ENCODE data around the gene UGGT2.
"Not testable (repeated sequence)": the region's sequence is repeated elsewhere in the genome, so short reads cannot be mapped to it uniquely, and the experiment has no call there.

Gene UGGT2

DNA sequence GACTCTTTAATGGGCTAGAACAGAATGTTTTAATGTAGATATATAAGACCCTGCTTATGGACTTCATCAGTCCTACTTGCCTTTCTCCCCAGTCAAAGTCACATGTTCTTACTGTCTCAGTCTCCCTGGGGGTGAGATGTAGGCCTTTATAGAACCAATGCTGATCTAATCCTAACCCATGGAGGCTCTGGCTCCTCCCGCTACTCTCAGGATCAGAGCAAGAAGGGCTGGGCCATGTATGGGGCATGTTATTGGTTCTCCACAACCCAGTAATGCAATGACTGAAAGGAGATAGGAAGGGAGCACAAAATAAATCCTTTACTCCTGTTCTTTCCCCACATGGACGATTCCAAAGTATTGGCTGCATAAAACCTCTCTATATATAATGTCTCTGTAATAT is 82.3 kb downstream of the UGGT2 start:
- no peak for DNase-seq

DNA sequence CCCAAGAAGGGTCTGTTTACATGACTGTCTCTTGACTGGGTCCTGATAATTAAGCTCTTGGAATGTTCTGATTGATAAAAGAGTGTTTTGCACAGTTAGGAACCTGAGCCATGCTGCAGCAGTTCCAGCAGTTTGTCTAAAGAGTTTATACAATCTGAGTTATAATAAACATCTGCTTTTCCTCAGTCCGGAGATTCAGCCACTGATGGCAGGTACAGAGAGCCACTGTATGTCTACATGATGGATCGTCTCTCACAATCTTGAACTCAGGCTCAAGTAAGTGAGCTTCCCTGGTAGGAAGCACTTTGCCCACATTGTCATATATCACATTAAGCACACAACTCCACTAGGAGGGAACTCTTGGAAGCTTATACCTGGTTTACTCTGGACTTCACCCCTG is 84.3 kb downstream of the UGGT2 start:
- no peak for DNase-seq

DNA sequence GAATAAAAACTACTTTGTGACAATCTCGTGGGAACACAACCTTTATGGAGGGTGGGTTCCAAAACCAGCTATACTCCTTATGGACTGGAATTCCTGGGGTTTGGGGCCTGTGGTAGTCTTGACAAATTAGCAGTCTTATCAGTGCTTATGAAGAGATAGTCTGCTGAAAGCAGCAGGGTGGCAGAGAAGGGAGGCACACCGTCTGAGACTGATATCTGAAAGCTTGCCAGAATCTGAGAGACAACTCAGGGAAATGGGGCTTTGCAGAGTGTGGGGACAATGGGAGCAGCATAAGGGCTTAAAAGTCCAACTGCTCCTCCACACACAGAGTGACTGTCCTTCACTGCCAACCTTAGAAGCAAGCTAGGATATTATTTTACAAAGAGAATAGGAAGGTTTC is 95.9 kb downstream of the UGGT2 start:
- no peak for DNase-seq

DNA sequence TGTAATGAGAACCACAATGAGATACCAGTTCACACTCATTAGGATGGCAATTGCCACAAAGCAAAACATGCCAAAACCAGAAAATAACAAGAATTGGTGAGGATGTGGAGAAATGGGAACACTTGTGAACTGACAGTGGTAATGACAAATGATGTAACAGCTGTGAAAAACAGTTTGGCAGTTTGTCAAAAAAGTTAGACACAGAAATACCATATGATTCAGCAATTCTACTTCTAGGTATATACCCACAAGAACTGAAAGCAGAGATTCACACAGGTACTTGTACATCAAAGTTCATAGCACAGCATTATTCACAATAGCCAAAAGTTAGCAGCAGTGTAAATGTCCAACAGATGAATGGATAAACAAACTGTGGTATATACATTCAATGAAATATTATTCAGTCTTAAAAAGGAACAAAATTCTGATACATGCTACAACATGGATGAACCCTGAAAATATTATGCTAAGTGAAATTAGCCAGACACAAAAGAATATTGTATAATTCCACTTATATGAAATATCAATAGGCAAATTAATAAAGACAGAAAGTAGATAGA is 96.5 kb downstream of the UGGT2 start:
- no peak for DNase-seq

DNA sequence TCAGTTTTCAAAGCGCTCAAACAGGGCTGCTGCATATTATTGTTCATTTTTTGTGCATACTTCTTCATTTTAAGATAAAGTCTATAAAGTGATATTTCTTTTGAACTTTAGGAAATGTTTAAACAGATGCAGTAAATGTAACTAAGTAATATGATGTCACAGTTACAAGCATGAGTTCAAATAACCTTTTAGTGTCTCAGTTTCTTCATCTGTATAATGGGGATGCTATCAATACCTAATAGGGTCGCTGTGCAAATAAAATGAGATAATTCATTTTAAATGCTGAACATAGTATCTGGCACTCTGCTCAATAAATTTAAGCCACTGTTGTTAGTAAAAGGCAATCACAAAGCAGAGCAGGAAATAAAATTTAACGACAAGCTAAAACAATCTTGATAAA is 97.5 kb downstream of the UGGT2 start:
- DNase-seq, result no peak

DNA sequence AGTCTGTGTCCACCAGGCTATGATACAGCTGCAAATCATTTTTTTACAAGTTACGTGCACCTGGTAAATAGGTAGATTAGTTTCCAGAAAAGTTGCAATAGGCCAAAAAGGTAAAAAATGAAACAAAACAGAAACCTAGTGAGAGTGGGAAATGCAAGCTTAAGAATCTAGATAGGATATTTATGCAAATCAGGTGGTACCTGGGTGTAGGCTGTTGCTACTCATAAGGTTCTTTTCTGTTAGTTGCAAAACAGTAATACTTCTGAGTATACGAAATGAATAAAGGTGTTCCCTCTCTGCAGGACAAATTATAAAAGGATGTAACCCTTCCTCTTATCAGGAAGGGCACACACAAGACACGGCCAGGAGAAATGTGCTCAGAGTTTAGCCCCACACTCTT is 97.9 kb downstream of the UGGT2 start:
- DNase-seq, result no peak

DNA sequence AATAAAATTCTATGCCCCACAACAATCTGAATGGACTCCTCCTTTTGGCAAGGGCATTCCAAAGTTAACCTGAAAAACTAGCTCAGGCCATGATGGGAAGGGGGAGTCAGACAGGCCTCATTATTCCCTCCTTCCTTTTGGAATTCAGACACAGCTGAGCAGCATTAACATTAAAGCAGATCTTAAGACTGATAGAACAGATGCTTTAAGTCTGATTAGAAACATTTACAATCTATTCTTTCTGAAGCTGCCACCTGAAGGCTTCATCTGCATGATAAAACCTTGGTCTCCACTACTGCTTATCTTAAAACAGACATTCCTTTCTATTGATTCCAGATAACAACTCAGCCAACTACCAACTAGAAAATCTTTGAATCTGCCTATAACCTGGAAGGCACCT is 98.9 kb downstream of the UGGT2 start:
- no peak for DNase-seq

DNA sequence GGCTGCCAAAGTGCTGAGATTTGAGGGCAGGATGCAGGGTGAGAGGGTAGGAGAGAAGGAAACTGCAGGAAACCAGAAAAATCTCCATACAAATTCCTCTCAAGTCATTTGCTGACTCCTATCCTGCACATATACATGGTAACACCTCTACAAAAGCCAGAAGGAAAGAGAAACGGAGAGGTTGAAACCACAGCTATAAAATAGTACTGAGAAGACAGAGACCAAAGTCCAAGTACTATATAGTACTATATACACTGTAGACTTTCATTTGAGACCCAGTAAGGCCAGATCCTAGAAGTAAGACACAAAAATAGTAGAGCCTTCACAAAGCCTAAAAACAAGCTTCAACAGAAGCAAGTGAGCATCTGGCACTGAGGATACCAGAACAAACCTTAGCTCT is 103.1 kb downstream of the UGGT2 start:
- DNase-seq, result no peak

DNA sequence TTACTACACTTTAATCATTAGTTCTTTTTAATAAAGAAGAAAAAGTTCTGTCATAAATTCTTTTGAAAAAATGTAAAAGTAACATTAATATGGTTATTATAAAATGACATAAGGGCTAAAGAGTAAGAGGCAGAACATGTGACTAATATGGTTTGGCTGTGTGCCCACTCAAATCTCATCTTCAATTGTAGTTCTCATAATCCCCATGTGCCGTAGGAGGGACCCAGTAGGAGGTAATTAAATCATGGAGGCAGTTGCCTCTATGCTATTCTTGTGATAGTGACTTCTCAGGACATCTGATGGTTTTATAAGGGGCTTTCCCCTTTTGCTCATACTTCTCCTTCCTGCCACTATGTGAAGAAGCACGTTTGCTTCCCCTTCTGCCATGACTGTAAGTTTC is 104.5 kb downstream of the UGGT2 start:
- no peak for DNase-seq

DNA sequence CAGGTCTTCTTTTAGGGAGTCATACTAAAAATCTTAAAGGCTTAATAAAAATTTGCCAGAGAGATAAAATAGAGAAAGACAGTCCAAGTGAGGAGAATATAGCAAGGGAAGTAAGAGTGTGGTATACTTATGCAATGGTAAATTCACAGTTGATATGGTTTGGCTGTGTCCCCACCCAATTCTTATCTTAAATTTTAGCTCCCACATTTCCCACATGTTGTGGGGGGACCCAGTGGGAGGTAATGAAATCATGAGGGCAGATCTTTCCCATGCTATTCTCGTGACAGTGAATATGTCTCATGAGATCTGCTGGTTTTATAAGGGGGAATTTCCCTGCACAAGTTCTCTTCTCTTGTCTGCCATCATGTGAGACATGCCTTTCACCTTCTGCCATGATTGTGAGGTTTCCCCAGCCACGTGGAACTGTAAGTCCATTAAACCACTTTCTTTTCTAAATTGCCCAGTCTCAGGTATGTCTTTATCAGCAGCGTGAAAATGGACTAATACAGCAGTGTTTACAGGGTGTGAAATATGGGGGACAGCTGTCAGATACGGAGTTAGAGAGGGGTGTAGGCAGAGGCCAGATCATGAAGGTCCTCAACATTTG is 115.4 kb downstream of the UGGT2 start:
- DNase-seq, result no peak

DNA sequence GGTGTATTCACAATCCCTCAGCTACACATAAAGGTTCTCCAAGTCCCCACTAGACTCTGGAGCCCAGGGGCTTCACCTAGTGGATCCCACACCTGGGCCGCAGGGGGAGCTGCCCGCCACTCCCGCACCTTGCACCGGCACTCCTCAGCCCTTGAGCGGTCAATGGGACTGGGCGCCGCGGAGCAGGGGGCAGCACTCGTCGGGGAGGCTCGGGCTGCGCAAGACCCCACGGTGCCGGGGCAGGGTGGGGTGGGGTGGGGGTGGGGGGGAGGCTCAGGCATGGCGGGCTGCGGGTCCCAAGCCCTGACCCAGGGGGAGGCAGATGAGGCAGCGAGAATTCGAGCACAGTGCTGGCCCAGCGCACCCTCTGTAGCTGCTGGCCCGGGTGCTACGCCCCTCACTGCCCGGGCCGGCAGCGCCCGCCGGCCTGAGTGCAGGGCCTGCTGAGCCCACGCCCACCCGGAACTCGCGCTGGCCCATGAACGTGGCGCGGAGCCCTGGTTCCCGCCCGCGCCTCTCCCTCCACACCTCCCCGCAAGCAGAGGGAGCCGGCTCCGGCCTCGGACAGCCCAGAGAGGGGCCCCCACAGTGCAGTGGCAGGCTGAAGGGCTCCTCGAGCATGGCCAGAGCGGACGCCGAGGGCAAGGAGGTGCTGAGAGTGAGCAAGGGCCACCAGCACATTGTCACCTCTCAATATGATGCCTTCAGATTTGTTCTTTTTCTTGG is 121.7 kb downstream of the UGGT2 start:
- DNase-seq, result no peak

DNA sequence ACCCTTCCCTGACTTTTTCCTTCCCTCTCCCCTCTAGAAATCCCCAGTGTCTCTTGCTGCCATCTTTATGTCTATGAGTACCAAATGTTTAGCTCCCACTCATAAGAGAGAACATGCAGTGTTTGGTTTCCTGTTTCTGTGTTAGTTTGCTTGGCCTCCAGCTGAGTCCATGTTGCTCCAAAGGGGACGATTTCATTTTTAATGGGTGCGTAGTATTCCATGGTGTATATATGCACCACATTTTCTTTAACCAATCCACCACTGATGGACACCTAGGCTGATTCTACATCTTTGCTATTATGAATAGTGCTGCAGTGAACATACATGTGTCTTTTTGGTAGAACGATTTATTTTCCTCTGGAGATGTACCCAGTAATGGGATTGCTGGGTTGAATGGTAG is 123.8 kb downstream of the UGGT2 start:
- DNase-seq, result no peak

DNA sequence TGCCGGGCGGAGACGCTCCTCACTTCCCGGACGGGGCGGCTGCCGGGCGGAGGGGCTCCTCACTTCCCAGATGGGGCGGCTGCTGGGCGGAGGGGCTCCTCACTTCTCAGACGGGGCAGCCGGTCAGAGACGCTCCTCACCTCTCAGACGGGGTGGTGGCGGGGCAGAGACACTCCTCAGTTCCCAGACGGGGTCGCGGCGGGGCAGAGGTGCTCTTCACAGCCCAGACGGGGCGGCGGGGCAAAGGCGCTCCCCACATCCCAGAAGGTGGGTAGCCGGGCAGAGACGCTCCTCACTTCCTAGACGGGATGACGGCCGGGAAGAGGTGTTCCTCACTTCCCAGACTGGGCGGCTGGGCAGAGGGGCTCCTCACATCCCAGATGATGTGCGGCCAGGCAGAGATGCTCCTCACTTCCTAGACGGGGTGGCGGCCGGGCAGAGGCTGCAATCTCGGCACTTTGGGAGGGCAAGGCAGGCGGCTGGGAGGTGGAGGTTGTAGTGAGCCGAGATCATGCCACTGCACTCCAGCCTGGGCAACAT is 124.8 kb downstream of the UGGT2 start:
- DNase-seq, result not testable (repeated sequence)

DNA sequence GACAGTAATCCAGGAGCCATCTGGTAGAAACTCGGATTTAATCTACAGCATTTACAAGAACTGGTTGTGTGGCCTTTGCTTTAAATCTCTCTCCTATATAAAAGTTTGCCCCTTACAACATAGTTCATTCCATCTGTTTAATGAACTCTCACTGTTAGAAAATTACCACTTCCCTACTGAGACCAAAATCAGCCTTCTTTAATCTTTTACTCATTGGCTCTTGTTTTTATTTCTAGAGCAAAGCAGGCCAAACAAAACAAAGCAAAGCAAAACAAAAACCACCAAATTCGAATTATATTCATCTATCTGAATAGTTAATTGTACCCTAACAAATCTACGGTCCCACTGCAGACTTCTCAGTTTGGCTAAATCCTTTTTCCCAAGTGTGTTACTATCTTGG is 127.0 kb downstream of the UGGT2 start:
- DNase-seq, result no peak

DNA sequence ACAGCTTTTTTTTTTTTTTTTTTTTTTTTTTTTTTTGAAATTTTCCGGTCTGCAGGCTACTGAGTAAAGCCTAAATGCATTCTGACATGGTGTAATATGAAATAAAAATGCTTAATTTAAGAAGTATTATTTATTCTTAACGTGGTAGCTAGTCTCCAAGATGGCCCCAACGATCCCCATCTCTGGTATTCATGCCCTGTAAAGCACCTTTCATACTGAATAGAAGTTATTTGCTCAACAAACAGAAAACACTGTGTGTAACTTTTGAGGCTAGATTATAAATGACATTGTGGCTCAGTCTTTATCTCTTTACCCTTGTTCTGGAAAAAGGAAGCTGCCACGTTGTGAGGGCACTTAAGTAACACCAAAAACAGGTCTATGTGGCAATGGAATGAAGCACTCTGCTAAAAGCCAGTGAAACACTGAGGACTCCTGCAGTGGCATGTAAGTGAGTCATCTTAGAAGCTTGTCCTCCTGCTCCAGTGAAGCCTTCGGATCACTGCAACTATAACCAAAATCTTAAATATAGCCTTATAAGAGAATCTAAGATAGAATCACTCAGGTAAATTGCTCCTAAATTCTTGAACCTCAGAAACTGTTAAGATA is 128.7 kb downstream of the UGGT2 start:
- no peak for DNase-seq

DNA sequence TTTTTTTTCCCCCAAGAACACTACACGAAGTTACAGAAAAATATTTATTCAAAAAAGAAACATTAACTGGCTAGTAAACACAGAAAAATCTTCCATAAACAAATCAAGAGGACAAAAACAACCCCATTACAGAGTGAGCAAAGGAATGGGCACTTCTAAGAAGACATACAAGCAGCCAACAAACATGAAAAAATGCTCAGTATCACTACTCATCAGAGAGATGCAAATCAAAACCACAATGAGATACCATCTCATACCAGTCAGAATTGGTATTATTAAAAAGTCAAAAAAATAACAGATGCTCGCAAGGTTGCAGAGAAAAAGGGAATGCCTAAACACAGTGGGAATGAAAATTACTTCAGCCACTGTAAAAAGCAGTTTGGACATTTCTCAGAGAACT is 131.7 kb downstream of the UGGT2 start:
- no peak for DNase-seq

DNA sequence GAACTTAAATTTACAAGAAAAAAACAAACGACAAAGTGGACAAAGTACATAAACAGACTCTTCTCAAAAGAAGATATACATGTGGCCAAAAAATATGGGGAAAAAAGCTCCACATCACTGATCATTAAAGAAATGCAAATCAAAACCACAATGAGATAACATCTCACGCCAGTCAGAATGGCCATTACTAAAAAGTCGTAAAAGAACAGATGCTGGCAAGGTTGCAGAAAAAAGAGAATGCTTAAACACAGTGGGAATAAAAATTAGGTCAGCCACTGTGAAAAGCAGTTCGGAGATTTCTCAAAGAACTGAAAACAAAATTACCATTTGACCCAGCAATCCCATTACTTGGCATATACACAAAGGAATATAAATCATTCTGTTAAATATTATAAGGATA is 132.7 kb downstream of the UGGT2 start:
- DNase-seq, result no peak

DNA sequence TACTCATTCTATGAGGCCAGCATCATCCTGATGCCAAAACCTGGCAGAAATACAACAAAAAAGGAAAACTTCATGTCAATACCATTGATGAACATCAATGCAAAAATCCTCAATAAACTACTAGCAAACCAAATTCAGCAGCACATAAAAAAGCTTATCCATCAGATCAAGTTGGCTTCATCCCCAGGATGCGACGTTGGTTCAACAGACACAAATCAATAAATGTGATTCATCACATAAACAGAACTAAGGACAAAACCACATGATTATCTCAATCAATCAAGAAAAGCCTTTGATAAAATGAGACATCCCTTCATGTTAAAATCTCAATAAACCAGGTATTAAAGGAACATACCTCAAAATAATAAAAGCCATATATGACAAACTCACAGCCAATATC is 134.3 kb downstream of the UGGT2 start:
- DNase-seq, result no peak

DNA sequence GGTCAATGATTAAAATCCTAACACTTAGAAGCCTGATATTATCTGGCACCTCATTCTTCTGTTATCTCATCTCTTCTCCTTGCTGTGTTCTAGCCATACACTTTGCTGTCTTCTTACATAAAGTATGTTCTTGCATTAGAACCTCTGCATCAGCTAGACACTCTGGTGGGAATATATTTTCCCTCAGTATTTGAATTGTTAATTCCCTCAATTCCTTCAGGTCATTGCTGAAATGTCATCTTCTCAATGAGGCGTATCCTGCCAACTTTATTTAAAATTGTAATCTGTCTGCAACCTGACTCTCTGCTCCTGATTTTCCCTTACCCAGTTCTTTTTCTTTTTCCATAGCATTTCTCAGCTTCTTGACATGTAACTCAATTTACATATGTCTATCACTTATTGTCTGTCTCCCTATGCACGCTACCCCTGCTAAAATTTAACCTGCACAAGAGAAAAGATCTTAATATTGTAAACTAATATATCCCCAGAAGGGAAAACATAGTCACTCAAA is 138.2 kb downstream of the UGGT2 start:
- DNase-seq, result no peak

DNA sequence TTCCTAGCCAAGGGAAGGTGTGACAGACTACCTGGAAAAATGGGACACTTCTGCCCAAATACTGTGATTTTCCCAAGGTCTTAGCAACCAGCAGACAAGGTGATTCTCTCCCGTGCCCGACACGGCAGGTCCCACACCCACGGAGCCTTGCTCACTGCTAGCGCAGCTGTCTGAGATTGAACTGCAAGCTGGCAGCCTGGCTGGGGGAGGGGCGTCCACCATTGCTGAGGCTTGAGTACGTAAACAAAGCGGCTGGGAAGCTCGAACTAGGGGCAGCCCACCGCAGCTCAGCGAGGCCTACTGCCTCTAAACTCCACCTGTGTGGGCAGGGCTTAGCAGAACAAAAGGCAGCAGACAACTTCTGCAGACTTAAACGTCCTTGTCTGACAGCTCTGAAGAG is 146.2 kb downstream of the UGGT2 start:
- DNase-seq, result no peak

DNA sequence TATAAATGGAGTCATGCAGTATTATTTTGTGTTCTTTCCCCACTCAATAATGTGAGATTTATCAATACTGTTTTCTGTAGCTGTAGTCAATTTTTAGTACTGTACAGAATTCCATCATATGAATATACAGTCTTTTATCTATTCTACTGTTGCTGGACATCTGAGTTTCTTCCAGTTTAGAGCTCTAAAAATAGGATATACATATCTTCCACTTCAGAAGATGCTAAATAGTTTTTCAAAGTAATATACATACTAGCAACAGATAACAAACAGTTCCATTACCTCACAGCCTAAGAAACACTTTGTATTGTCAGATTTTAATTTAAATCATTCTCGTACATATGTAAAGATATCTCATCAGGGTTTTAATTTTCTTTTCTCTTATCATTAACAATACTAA is 149.6 kb downstream of the UGGT2 start:
- DNase-seq, result no peak

DNA sequence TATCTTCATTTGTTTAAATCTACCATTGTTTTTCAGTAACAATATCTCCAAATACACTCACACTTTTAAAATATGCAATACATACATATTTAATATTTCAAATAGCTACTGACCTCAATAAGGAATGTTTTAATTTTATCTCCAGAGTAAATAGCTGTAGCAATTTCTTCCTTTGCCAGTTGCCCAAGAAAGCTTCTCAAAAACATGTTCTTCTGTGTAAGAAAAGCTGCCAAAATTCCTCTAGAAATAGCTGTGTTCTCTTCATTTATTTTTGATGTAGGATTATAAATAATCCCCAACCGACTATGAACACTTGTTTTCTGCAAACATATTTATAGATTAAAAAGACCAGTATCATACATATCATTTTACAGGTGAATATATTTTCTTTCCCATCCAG is 150.5 kb downstream of the UGGT2 start:
- DNase-seq, result no peak

DNA sequence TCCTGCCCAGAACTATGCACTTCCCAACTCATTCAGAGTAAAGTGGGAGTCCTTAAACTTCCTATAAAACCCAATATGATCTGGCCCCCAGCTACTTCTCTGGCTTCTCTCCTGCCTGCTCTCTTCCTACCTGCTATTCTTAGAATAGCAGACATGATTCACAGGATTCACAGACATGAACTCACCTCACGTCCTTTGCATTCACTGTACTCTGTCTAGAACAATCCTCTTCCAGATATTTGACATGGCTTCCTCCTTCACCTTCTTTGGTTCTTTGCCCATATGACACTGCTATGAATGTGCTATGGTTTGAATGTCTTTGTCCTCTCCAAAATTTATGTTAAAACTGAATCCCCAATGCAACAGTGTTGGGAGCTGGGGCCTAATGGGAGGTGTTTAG is 154.9 kb downstream of the UGGT2 start:
- no peak for DNase-seq

DNA sequence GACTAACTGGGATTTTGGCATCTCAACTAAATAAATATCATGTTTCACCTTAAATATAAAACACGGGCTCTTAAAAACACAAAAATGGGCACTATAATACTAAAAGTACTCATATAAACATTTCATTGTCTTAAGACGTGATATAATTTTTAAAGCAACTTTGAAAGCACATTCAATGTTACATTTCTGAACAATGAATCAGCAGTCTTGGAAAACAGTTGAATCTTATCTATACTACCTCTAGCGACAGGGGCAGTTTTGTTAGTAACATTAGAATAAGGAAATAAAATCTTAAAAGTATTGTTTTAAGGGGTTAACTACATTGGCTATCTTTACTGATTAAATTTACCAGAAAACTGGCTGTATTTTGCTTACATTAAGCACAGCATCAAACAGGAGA is 156.9 kb downstream of the UGGT2 start:
- no peak for DNase-seq

Data from CD4-positive, alpha-beta T cell treated with Interleukin-15 for 1 hour (primary cell).